Gastroesophageal sphincter (tissue), 4 donors: ENCODE measurements around the gene SPATS2L. TPM values are rescaled to one million over a fixed set of nuclear protein-coding genes. Genes with fewer than 3 reads are reported as not detected.

Source experiments
- ATAC-seq: fragments of 150-250 bp; one replicate; pipeline ENCODE4 v1.9.1; 2016; ENCODE audit warnings: mild to moderate bottlenecking, moderate library complexity
- H3K27ac ChIP-seq, 4 donors: fragments of 200-600 bp; sonication (generic) in 3 of 4; 1 replicate in 3 of 4; 2 replicates in 1 of 4; pipeline ENCODE4 v1.5.1; 2016 to 2019
- H3K27me3 ChIP-seq: fragments of 200-600 bp; sonication (generic); one replicate; pipeline ENCODE4 v1.5.1; 2019
- H3K36me3 ChIP-seq, 2 donors: fragments of 200-600 bp; sonication (generic); one replicate each; pipeline ENCODE4 v1.5.1; 2019; ENCODE audit warnings: control low read depth in 1 of 2
- H3K4me1 ChIP-seq, 3 donors: fragments of 200-600 bp; sonication (generic); 1 replicate in 2 of 3; 2 replicates in 1 of 3; pipeline ENCODE4 v1.5.1; 2016 to 2019; ENCODE audit warnings: control low read depth in 2 of 3
- H3K4me3 ChIP-seq, 2 donors: fragments of 200-600 bp; sonication (generic); one replicate each; pipeline ENCODE4 v1.5.1; 2019; ENCODE audit warnings: mild to moderate bottlenecking in 1 of 2, moderate library complexity in 1 of 2
- H3K9me3 ChIP-seq, 3 donors: fragments of 200-600 bp; sonication (generic); one replicate each; pipeline ENCODE4 v1.5.1; 2017 to 2019; ENCODE audit warnings: control low read depth in 2 of 3
- CTCF ChIP-seq, 4 experiments: fragments of 200-600 bp in 2 of 4; fragments of 450-650 bp in 2 of 4; sonication (generic) in 1 of 4; IDR thresholded peaks; one replicate each; pipeline ENCODE4 v1.5.1; 2017 to 2019; ENCODE audit warnings: antibody characterized with exemption in 4 of 4, mild to moderate bottlenecking in 2 of 4, moderate library complexity in 2 of 4
- EP300 ChIP-seq: sonication (generic); formaldehyde crosslinking; IDR thresholded peaks from one replicate; pipeline ENCODE4 v1.6.1; 2017; ENCODE audit warnings: antibody characterized with exemption, mild to moderate bottlenecking
- POLR2A ChIP-seq, 2 donors: fragments of 450-650 bp; IDR thresholded peaks; one replicate each; pipeline ENCODE4 v1.6.1; 2017; ENCODE audit warnings: antibody characterized with exemption in 2 of 2, mild to moderate bottlenecking in 2 of 2, moderate library complexity in 1 of 2
- POLR2AphosphoS5 ChIP-seq: sonication (generic); formaldehyde crosslinking; IDR thresholded peaks from one replicate; pipeline ENCODE4 v1.6.1; 2017; ENCODE audit warnings: antibody characterized with exemption
- WGBS, 2 donors: methylation state at CpG; one replicate each; pipeline ENCODE4 v1.1.5; 2018; ENCODE audit warnings: low coverage in 1 of 2; 5-methylcytosine and 5-hydroxymethylcytosine counted together
- total RNA-seq, 4 donors: library from RNA; depleted of rRNA; stranded (reverse); fragments of >200 nt; gene quantifications; one replicate each; pipeline ENCODE4 v1.1.0, GENCODE V29; 2016

SPATS2L gene
- total RNA-seq, 4 donors from 2014 or later = 50.6 to 120 (median 91.5) TPM

DNA sequence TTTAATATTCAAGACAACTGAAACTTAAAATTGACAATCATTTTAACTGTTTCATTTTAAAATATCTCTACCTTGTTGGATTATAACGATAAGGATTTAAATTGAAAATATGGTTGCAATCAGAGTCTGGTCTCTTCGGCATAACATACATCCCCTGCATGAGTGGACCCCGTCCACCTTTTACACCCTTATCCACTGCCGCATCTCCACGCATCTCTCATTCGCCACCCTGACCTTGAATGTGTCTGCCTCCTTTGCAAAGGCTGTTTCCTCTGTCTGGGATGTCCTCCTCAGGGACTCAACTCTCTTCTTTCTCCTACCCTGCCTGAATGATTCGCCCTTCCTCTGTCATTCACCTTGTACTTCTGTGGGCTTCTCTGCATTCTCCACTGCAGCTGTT is 87.6 kb downstream of the SPATS2L start:
- Histone ChIP-seq H3K27me3 (no peaks in the 10 kb centered on the region), H3K4me1 (peaks cover 0 to 6% (median 0%) of the 10 kb centered on the region in 3 donors), H3K9me3 (no peaks in the 10 kb centered on the region), H3K4me3 (no peak overlapping the region), H3K27ac (no peak overlapping the region), H3K36me3 (peaks cover 0 to 26% of the 10 kb centered on the region in 2 donors)
- WGBS, 2 donors = 90 to 97% methylated on average over 7 of the region's 7 CpGs
- ATAC-seq = no peak
- TF ChIP-seq POLR2AphosphoS5 (no peak), POLR2A (IDR thresholded peaks at IDR 0.05) (no peak), CTCF (IDR thresholded peaks at IDR 0.05) (no peak), EP300 (no peak)

- Histone ChIP-seq H3K4me1 (peaks cover 0 to 6% (median 0%) of the 10 kb centered on the region in 3 donors), H3K27me3 (no peaks in the 10 kb centered on the region), H3K36me3 (no peaks in the 10 kb centered on the region), H3K4me3 (no peak overlapping the region), H3K9me3 (no peaks in the 10 kb centered on the region), H3K27ac (no peak overlapping the region)
- TF ChIP-seq CTCF (IDR thresholded peaks at IDR 0.05) (no peak), POLR2A (IDR thresholded peaks at IDR 0.05) (no peak), POLR2AphosphoS5 (no peak), EP300 (no peak)
- no peak for ATAC-seq
- WGBS, 2 donors = 65 to 80% methylated on average over 1 to 2 of the region's 2 CpGs
These were observed 90.3 kb downstream of the SPATS2L start for GRCh38 chr2:200396781-200397242.

DNA sequence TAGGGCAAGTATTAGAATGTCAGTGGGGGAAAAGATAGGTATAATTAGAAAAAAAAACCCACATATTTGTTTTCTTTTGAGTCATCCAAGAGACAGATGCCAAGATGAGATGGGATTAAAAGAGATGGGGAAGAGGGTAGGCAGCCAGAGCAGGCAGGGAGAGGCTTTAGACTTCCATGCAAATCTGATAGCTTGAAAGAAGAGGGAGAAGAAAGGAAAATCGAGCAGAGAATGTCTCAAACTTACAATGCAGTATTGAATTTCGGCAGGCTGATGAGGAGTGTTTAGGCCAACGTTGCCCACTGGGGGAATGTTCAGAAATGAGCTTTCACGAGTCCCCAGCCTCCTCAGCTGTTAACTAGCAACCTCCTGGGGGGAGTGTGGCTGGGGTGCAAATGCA is 91.3 kb downstream of the SPATS2L start:
- ATAC-seq = no peak
- 61 to 78% methylated on average over 3 to 4 of the region's 4 CpGs for WGBS, 2 donors
- H3K4me3 ChIP-seq = no peak overlapping the region
- no peaks in the 10 kb centered on the region for H3K27me3 ChIP-seq
- no peaks in the 10 kb centered on the region for H3K9me3 ChIP-seq
- peaks cover 0 to 6% (median 0%) of the 10 kb centered on the region in 3 donors for H3K4me1 ChIP-seq
- TF ChIP-seq POLR2AphosphoS5 (no peak), POLR2A (IDR thresholded peaks at IDR 0.05) (no peak), EP300 (no peak), CTCF (IDR thresholded peaks at IDR 0.05) (no peak)
- H3K27ac ChIP-seq = no peak overlapping the region
- no peaks in the 10 kb centered on the region for H3K36me3 ChIP-seq

GRCh38 chr2:200399046-200399445 is 92.6 kb downstream of the SPATS2L start:
- Histone ChIP-seq H3K9me3 (no peaks in the 10 kb centered on the region), H3K4me1 (peaks cover 0 to 6% (median 0%) of the 10 kb centered on the region in 3 donors), H3K4me3 (no peak overlapping the region), H3K27ac (no peak overlapping the region), H3K27me3 (no peaks in the 10 kb centered on the region), H3K36me3 (no peaks in the 10 kb centered on the region)
- WGBS, 2 donors = 75% methylated on average over 1 of the region's 1 CpG; no CpG with 5 or more reads in 1 of the 2 donors
- TF ChIP-seq POLR2AphosphoS5 = no peak
- TF ChIP-seq CTCF (IDR thresholded peaks at IDR 0.05) = no peak
- TF ChIP-seq POLR2A (IDR thresholded peaks at IDR 0.05) = no peak
- no peak for TF ChIP-seq EP300
- no peak for ATAC-seq

- H3K27me3 ChIP-seq = no peaks in the 10 kb centered on the region
- no peaks in the 10 kb centered on the region for H3K36me3 ChIP-seq
- no peak for TF ChIP-seq POLR2AphosphoS5
- TF ChIP-seq POLR2A (IDR thresholded peaks at IDR 0.05) = no peak
- TF ChIP-seq CTCF (IDR thresholded peaks at IDR 0.05) = no peak
- no peak for TF ChIP-seq EP300
- peaks cover 0 to 7% (median 0%) of the 10 kb centered on the region in 3 donors for H3K4me1 ChIP-seq
- no peaks in the 10 kb centered on the region for H3K9me3 ChIP-seq
- WGBS, 2 donors = 75 to 100% methylated on average over 1 of the region's 1 CpG
- no peak overlapping the region for H3K4me3 ChIP-seq
- no peak overlapping the region for H3K27ac ChIP-seq
- no peak for ATAC-seq
These were observed 93.1 kb downstream of the SPATS2L start for GRCh38 chr2:200399636-200400035.
